AG09309 (cell line): ENCODE measurements around the gene TAF3.

Experiments
- DNase-seq: peaks from one replicate; pipeline ENCODE4 v3.0.0-alpha.2; 2010; ENCODE audit warnings: low read depth
- H3K4me3 ChIP-seq: 2 replicates; pipeline ENCODE4 v1.5.1; 2011; ENCODE audit warnings: mild to moderate bottlenecking, low read depth, low read length, moderate library complexity; ENCODE audit not compliant: control insufficient read depth
- TF ChIP-seq, protein P1 (sequence below): IDR thresholded peaks from 2 replicates; pipeline ENCODE4 v1.5.1; 2011; ENCODE audit warnings: mild to moderate bottlenecking, low read depth, low read length, inconsistent platforms; ENCODE audit not compliant: insufficient read depth, control insufficient read depth; ENCODE audit errors: missing control alignments

Gene TAF3

DNA sequence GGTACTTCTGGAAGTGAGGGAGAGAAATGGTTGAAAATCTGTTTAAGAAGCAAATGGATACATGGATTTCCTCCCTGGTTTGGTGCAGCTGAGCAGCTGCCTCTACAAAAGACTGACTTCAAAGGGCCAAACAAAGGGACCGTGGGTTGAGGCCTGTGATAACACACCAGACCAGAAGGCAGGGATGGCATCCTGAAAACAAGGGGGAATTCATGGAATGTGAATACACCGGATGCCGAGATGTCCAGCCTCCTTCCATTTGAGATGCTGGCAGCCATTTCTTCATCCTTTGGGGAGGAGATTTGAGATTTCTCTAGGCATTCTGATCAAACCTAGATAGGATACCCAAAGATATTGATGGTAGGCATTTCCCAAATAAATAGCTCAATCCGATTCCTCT lies 36.9 kb downstream of the TAF3 start:
- TF ChIP-seq, protein P1, sequence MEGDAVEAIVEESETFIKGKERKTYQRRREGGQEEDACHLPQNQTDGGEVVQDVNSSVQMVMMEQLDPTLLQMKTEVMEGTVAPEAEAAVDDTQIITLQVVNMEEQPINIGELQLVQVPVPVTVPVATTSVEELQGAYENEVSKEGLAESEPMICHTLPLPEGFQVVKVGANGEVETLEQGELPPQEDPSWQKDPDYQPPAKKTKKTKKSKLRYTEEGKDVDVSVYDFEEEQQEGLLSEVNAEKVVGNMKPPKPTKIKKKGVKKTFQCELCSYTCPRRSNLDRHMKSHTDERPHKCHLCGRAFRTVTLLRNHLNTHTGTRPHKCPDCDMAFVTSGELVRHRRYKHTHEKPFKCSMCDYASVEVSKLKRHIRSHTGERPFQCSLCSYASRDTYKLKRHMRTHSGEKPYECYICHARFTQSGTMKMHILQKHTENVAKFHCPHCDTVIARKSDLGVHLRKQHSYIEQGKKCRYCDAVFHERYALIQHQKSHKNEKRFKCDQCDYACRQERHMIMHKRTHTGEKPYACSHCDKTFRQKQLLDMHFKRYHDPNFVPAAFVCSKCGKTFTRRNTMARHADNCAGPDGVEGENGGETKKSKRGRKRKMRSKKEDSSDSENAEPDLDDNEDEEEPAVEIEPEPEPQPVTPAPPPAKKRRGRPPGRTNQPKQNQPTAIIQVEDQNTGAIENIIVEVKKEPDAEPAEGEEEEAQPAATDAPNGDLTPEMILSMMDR = no peak
- DNase-seq = no peak

DNA sequence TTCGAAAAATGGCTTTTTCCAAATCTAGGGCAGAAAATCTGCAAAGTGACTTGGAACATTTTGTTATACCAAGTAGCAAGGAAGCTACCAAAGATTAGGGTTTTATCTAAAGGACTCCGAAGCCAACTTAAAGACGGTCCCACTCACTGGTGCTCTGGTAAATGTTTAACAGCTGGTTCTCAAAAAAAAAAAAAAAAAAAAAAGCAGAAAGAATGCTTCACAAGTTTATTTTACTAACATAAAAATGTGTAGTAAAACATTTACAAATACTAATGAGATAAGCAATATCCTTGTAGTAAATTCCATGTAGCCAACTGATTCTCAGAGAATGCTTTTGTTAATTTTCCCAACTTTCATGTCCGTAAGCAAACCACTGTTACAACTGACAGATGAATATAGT lies 38.4 kb downstream of the TAF3 start:
- TF ChIP-seq, protein P1 = no peak
- DNase-seq = no peak

More for the DNA sequence above, 36.9 kb downstream of the TAF3 start:
- no peak overlapping the region for H3K4me3 ChIP-seq

DNA sequence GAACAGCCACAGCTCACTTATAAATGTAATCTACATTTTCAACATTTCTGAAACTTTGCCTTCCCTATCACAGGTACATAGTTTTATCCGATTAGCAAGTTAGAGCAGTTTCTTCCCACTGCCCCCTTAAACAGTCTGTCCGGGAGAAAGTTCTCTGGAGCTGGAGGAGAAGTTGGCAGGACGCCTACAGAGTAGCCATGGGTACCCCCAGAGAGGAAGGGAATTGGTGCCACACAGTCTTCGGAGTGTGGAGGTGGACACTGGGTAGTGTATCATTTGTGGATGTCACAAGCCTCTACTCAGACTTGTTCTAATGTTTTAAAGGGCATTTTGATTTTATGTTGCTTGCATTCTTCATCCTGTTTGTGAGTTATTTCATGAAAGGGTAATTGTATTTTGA lies 39.0 kb downstream of the TAF3 start:
- TF ChIP-seq, protein P1 = no peak
- no peak overlapping the region for H3K4me3 ChIP-seq
- DNase-seq = no peak

More for the DNA sequence above, 38.4 kb downstream of the TAF3 start:
- no peak overlapping the region for H3K4me3 ChIP-seq

DNA sequence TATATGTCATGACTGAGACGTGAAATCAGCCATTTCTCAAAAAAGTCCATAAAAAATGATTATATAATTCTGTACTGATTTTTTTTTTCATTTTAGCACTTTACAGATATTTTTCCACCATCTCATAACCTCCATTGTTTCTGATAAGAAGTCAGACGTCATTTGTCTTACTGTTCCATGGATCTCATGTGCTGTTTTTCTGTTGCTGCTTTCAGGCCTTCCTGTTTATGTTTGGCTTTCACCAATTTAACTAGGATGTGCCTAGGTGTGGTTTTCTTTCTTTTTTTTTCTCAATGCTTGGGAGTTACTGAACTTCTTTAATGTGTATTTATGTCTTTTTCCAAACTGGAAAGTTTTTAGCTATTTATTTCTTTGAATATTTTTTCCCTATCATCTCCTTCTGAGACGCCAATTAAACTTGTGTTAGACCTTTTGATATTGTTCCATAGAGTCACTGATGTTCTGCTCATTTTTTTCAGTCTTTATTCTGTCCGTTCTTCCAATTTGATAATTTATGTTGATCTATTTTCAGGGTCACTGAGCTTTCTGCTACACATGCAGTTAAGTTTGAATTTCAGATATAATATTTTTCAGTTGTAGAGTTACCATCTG lies 43.3 kb downstream of the TAF3 start:
- TF ChIP-seq, protein P1 = no peak
- no peak overlapping the region for H3K4me3 ChIP-seq
- DNase-seq = no peak

DNA sequence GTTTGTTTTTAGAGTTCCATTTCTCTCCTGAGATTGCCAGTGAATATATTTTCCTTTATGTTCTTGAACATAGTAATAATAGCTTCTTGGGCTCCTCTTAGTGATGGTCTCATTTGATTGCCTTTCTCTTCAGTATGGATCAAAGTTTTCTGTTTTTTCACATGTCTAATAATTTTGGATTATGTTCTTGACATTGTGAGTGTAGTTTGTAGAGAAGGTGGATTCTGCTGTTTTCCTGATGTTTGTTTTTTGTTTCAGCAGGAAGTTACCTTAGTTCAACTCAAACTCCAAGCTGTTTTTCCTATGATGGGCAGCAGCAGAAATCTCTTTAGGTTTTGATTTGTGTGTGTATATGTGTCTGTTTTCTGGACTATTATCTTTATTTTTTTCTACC lies 43.8 kb downstream of the TAF3 start:
- TF ChIP-seq, protein P1 = no peak
- DNase-seq = no peak
- no peak overlapping the region for H3K4me3 ChIP-seq

DNA sequence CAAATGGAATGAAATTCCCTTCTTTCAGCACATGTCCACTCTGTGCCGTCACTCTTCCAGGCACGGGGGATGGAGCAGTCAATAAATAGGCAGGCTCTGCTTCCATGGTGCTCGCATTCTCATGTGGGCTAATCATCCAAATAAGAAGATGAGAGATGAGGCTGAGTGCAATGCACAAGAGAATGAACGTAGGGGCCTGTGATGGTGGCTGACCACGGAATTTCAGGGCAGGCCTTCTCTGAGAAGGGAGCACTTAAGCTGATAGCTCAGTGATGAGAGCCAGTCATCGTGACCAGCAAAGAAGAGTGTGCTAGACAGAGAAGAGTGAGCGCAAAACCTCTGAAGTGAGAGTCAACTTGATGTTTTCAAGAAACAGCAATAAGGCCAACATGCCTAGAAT lies 47.9 kb downstream of the TAF3 start:
- DNase-seq = no peak
- H3K4me3 ChIP-seq = no peak overlapping the region
- TF ChIP-seq, protein P1 = no peak
